Neural cell (in vitro differentiated cells): Measurements from ENCODE around the gene TLE4. TPM values are rescaled to one million over a fixed set of nuclear protein-coding genes. Genes with fewer than 3 reads are reported as not detected.
A peak's percentile ranks its signal among the peaks of the same experiment; 100 is the strongest.

Source experiments
- H2AFZ ChIP-seq: fragments of 200-600, 300-800 bp; sonication (generic), shearing (Covaris generic); 2 replicates; pipeline ENCODE4 v1.6.0; 2014; ENCODE audit warnings: low read depth, mild to moderate bottlenecking, antibody characterized with exemption, low read length, moderate library complexity
- H3F3A ChIP-seq: fragments of 200-600 bp; shearing (Covaris generic); 2 replicates; pipeline ENCODE4 v1.6.1; 2016; ENCODE audit warnings: mild to moderate bottlenecking, moderate library complexity, mixed read lengths, antibody characterized with exemption, low read length; ENCODE audit not compliant: insufficient read depth, poor library complexity, severe bottlenecking
- H3K27ac ChIP-seq: fragments of 200-600, 300-800 bp; sonication (generic), shearing (Covaris generic); 2 replicates; pipeline ENCODE4 v1.5.1; 2014; ENCODE audit warnings: mild to moderate bottlenecking, low read length, moderate library complexity
- H3K27me3 ChIP-seq: fragments of 300-800, 200-600 bp; sonication (generic), shearing (Covaris generic); 2 replicates; pipeline ENCODE4 v1.6.0; 2014; ENCODE audit warnings: mild to moderate bottlenecking, low read depth, low read length, moderate library complexity; ENCODE audit not compliant: insufficient read depth
- H3K36me3 ChIP-seq: fragments of 300-800, 200-600 bp; sonication (generic), shearing (Covaris generic); 2 replicates; pipeline ENCODE4 v1.5.1; 2014; ENCODE audit warnings: mild to moderate bottlenecking, antibody characterized with exemption, low read length, moderate library complexity; ENCODE audit not compliant: insufficient read depth
- H3K4me2 ChIP-seq: fragments of 300-800, 200-600 bp; sonication (generic), shearing (Covaris generic); 2 replicates; pipeline ENCODE4 v1.6.0; 2014; ENCODE audit warnings: mild to moderate bottlenecking, low read length
- H3K4me3 ChIP-seq: fragments of 300-800, 200-600 bp; sonication (generic), shearing (Covaris generic); 2 replicates; pipeline ENCODE4 v1.5.1; 2014; ENCODE audit warnings: mild to moderate bottlenecking, low read length, moderate library complexity
- H3K79me2 ChIP-seq: fragments of 200-600 bp; shearing (Covaris generic); replicated peaks from 2 replicates; pipeline ENCODE4 v1.6.0; 2014; ENCODE audit warnings: mild to moderate bottlenecking, low read length, moderate library complexity; ENCODE audit not compliant: insufficient read depth
- H3K9ac ChIP-seq: fragments of 300-800, 200-600 bp; sonication (generic), shearing (Covaris generic); 2 replicates; pipeline ENCODE4 v1.6.1; 2016; ENCODE audit warnings: mild to moderate bottlenecking, low read length, mixed read lengths
- H3K9me2 ChIP-seq: fragments of 200-600 bp; shearing (Covaris generic); 2 replicates; pipeline ENCODE4 v1.6.1; 2016; ENCODE audit warnings: mild to moderate bottlenecking, low read length, mixed read lengths; ENCODE audit not compliant: insufficient read depth
- H3K9me3 ChIP-seq: fragments of 200-600, 300-800 bp; sonication (generic), shearing (Covaris generic); 2 replicates; pipeline ENCODE4 v1.6.1; 2016; ENCODE audit warnings: mild to moderate bottlenecking, mixed run types, low read length, moderate library complexity, mixed read lengths
- H4K20me1 ChIP-seq: fragments of 200-600 bp; shearing (Covaris generic); 2 replicates; pipeline ENCODE4 v1.6.1; 2016; ENCODE audit warnings: mild to moderate bottlenecking, mixed run types; ENCODE audit not compliant: insufficient read depth
- EP300 ChIP-seq: fragments of 450-650 bp; conservative IDR thresholded peaks from 2 replicates; pipeline ENCODE4 v1.6.1; 2014; ENCODE audit warnings: antibody characterized with exemption, mild to moderate bottlenecking, moderate library complexity; ENCODE audit not compliant: poor library complexity, severe bottlenecking
- EZH2 ChIP-seq: fragments of 200-600, 300-800 bp; shearing (Covaris generic), sonication (generic); IDR thresholded peaks from 2 replicates; pipeline ENCODE4 v1.6.1; 2014; ENCODE audit warnings: antibody characterized with exemption, low read length, borderline replicate concordance, mild to moderate bottlenecking; ENCODE audit not compliant: insufficient read depth, poor library complexity, severe bottlenecking
- MXI1 ChIP-seq: fragments of 450-650 bp; conservative IDR thresholded peaks from 2 replicates; pipeline ENCODE4 v1.6.1; 2014; ENCODE audit warnings: antibody characterized with exemption, mild to moderate bottlenecking; ENCODE audit not compliant: poor library complexity, severe bottlenecking
- POLR2AphosphoS5 ChIP-seq: IDR thresholded peaks from 2 replicates; pipeline ENCODE4 v1.6.1; 2012
- RAD21 ChIP-seq: fragments of 450-650 bp; conservative IDR thresholded peaks from 2 replicates; pipeline ENCODE4 v1.6.1; 2014; ENCODE audit warnings: antibody characterized with exemption, mild to moderate bottlenecking, moderate library complexity
- SMC3 ChIP-seq: fragments of 450-650 bp; conservative IDR thresholded peaks from 2 replicates; pipeline ENCODE4 v1.6.1; 2014; ENCODE audit warnings: antibody characterized with exemption, mild to moderate bottlenecking, moderate library complexity; ENCODE audit not compliant: poor library complexity
- TAF1 ChIP-seq: IDR thresholded peaks from 2 replicates; pipeline ENCODE4 v1.6.1; 2012; ENCODE audit warnings: low read depth
- polyA plus RNA-seq: library from polyadenylated mRNA; depleted of rRNA; stranded (reverse); fragments of >200 nt; gene quantifications from 2 replicates; pipeline ENCODE4 v1.2.3, GENCODE V29; 2014
- TF ChIP-seq, protein P1 (sequence below): IDR thresholded peaks from 2 replicates; pipeline ENCODE4 v1.6.1; 2012; ENCODE audit warnings: borderline replicate concordance
- TF ChIP-seq, protein P2 (sequence below): fragments of 450-650 bp; IDR thresholded peaks from 2 replicates; pipeline ENCODE4 v1.5.1; 2014; ENCODE audit warnings: antibody characterized with exemption, mild to moderate bottlenecking, moderate library complexity; ENCODE audit not compliant: poor library complexity, severe bottlenecking

The TLE4 gene
- polyA plus RNA-seq, 1 donor from 2014 or later: 143 TPM

DNA sequence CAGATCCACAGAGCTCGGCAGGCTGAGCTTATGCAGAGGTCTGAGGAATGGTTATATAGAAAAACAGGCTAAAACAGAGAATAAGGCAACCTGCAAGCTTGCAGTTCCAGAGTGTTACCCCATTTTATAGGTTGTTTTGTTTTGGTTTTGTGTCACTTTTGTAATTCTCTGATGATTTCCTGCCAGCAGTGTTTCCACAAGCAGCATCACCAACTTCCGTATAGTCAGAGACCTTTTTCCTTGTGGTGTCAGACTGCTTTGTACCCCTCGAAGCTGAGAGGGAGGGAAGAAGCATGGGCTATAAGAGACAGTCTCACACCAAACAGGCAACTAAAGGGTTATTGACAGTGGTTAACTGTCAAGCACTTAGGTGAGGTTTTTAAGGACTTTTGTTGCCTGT lies 61.8 kb downstream of the TLE4 start:
- no peaks in the 10 kb centered on the region for H4K20me1 ChIP-seq
- no peak overlapping the region for H3K9ac ChIP-seq
- H3K27ac ChIP-seq: peak overlapping the region; percentile 68
- H2AFZ ChIP-seq: no peak overlapping the region
- H3K9me2 ChIP-seq: no peaks in the 10 kb centered on the region
- H3K27me3 ChIP-seq: no peaks in the 10 kb centered on the region
- H3K36me3 ChIP-seq: peaks cover 4% of the 10 kb centered on the region
- TF ChIP-seq, protein P1, sequence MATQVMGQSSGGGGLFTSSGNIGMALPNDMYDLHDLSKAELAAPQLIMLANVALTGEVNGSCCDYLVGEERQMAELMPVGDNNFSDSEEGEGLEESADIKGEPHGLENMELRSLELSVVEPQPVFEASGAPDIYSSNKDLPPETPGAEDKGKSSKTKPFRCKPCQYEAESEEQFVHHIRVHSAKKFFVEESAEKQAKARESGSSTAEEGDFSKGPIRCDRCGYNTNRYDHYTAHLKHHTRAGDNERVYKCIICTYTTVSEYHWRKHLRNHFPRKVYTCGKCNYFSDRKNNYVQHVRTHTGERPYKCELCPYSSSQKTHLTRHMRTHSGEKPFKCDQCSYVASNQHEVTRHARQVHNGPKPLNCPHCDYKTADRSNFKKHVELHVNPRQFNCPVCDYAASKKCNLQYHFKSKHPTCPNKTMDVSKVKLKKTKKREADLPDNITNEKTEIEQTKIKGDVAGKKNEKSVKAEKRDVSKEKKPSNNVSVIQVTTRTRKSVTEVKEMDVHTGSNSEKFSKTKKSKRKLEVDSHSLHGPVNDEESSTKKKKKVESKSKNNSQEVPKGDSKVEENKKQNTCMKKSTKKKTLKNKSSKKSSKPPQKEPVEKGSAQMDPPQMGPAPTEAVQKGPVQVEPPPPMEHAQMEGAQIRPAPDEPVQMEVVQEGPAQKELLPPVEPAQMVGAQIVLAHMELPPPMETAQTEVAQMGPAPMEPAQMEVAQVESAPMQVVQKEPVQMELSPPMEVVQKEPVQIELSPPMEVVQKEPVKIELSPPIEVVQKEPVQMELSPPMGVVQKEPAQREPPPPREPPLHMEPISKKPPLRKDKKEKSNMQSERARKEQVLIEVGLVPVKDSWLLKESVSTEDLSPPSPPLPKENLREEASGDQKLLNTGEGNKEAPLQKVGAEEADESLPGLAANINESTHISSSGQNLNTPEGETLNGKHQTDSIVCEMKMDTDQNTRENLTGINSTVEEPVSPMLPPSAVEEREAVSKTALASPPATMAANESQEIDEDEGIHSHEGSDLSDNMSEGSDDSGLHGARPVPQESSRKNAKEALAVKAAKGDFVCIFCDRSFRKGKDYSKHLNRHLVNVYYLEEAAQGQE: no peak
- TF ChIP-seq MXI1: no peak
- TF ChIP-seq, protein P2, sequence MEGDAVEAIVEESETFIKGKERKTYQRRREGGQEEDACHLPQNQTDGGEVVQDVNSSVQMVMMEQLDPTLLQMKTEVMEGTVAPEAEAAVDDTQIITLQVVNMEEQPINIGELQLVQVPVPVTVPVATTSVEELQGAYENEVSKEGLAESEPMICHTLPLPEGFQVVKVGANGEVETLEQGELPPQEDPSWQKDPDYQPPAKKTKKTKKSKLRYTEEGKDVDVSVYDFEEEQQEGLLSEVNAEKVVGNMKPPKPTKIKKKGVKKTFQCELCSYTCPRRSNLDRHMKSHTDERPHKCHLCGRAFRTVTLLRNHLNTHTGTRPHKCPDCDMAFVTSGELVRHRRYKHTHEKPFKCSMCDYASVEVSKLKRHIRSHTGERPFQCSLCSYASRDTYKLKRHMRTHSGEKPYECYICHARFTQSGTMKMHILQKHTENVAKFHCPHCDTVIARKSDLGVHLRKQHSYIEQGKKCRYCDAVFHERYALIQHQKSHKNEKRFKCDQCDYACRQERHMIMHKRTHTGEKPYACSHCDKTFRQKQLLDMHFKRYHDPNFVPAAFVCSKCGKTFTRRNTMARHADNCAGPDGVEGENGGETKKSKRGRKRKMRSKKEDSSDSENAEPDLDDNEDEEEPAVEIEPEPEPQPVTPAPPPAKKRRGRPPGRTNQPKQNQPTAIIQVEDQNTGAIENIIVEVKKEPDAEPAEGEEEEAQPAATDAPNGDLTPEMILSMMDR: no peak
- no peak for TF ChIP-seq EZH2
- TF ChIP-seq EP300: no peak
- no peak for TF ChIP-seq POLR2AphosphoS5
- TF ChIP-seq SMC3: no peak
- TF ChIP-seq TAF1: no peak
- TF ChIP-seq RAD21: no peak
- H3K4me3 ChIP-seq: peak overlapping the region; percentile 26
- H3K9me3 ChIP-seq: no peaks in the 10 kb centered on the region
- H3F3A ChIP-seq: peaks cover 13% of the 10 kb centered on the region
- no peak overlapping the region for H3K4me2 ChIP-seq
- peaks cover 71% of the 10 kb centered on the region for H3K79me2 ChIP-seq

DNA sequence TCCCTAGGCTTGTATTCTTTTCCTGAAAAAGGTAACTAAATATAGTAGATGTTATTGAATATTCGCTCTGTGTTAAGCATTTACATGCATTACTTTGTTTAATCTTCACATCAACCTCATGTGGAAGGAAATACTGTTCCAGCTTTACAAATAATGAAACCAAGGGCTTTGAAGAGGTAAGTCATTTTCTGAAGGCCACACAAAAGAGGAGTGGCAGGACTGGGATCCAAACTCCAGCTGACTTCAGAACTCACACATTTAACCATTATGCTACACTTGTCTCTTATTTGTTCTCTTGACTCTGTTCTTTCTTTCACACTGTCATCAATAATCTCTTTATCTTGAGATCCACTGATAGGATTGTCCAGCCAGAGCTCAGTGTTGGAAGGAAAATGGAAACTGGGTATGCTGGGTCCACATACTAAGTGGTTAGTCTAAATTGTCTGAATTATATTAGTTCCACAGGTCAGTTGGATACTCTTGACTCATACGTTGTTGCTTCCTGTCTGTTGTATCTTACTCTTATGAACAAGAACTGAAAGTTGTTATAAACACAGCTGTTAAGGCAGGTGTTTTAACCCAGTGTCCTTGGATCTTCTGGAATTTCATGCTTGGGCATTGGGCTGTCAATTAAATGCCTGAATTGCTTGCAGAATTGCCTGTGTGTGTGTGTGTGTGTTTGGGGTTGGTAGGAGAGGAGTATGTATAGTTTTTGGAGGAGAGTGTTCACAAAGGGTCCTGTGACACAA lies 65.6 kb downstream of the TLE4 start:
- H3K4me3 ChIP-seq: no peak overlapping the region
- no peak overlapping the region for H3K9ac ChIP-seq
- TF ChIP-seq TAF1 (no peak), EP300 (no peak), SMC3 (no peak), EZH2 (no peak), POLR2AphosphoS5 (no peak), MXI1 (no peak), RAD21 (no peak)
- TF ChIP-seq, protein P2: no peak
- TF ChIP-seq, protein P1: no peak
- H4K20me1 ChIP-seq: no peaks in the 10 kb centered on the region
- H3K9me2 ChIP-seq: no peaks in the 10 kb centered on the region
- no peaks in the 10 kb centered on the region for H3K27me3 ChIP-seq
- H3K27ac ChIP-seq: no peak overlapping the region
- H2AFZ ChIP-seq: no peak overlapping the region
- peaks cover 85% of the 10 kb centered on the region for H3K79me2 ChIP-seq
- H3K36me3 ChIP-seq: peaks cover 15% of the 10 kb centered on the region
- H3K9me3 ChIP-seq: no peaks in the 10 kb centered on the region
- peaks cover 13% of the 10 kb centered on the region for H3F3A ChIP-seq
- H3K4me2 ChIP-seq: no peak overlapping the region
